SK-N-SH (cell line): Measurements from ENCODE around the gene TEAD2. TPM values are rescaled to one million over a fixed set of nuclear protein-coding genes. Genes with fewer than 3 reads are reported as not detected.

ENCODE experiments used
- CTCF ChIA-PET: fragments of 300-600, 350-600 bp; formaldehyde crosslinking; extraction: SDS; loops from one replicate; lab custom pipeline; 2021; lab: Yijun Ruan, JAX
- POLR2A ChIA-PET: fragments of 350-600 bp; sonication (Branson Sonifier 250); formaldehyde crosslinking; extraction: SDS; loops from one replicate; lab custom pipeline; 2020; ENCODE audit warnings: antibody characterized with exemption, inconsistent platforms; lab: Yijun Ruan, JAX
- DNase-seq: peaks from one replicate; pipeline ENCODE4 v3.0.0; 2012
- H2AFZ ChIP-seq: fragments of 200-600 bp; sonication (generic); 2 replicates; pipeline ENCODE4 v1.8.1; 2016; ENCODE audit warnings: antibody characterized with exemption, mild to moderate bottlenecking, low read depth
- H3F3A ChIP-seq: fragments of 200-600 bp; sonication (generic); replicated peaks from 2 replicates; pipeline ENCODE3; 2016; ENCODE audit warnings: antibody characterized with exemption, mild to moderate bottlenecking; ENCODE audit not compliant: insufficient read depth
- H3K27ac ChIP-seq, 2 experiments: fragments of 200-500 bp in 1 of 2; fragments of 200-600 bp in 1 of 2; sonication (Bioruptor generic) in 1 of 2; sonication (generic), shearing (Covaris generic) in 1 of 2; 2 replicates each; pipeline versions ENCODE4 v1.5.1 to v1.6.1; 2014 to 2016; ENCODE audit warnings: low read depth in 2 of 2, inconsistent platforms in 1 of 2, low read length in 1 of 2, mild to moderate bottlenecking in 1 of 2, mixed read lengths in 1 of 2
- H3K27me3 ChIP-seq: fragments of 200-600 bp; sonication (generic), shearing (Covaris generic); 2 replicates; pipeline ENCODE4 v1.6.1; 2016; ENCODE audit warnings: mixed run types; ENCODE audit not compliant: insufficient read depth
- H3K36me3 ChIP-seq, 2 experiments: fragments of 200-500 bp in 1 of 2; fragments of 200-600 bp in 1 of 2; sonication (Bioruptor generic) in 1 of 2; sonication (generic) in 1 of 2; replicated peaks in 1 of 2; 2 replicates each; pipeline versions ENCODE3 to v1.5.1; 2014 to 2016; ENCODE audit warnings: low read length in 1 of 2, mild to moderate bottlenecking in 1 of 2; ENCODE audit not compliant: insufficient read depth in 2 of 2, control insufficient read depth in 1 of 2
- H3K4me1 ChIP-seq, 2 experiments: fragments of 200-500 bp in 1 of 2; fragments of 200-600 bp in 1 of 2; sonication (Bioruptor generic) in 1 of 2; sonication (generic), shearing (Covaris generic) in 1 of 2; 2 replicates each; pipeline versions ENCODE4 v1.5.1 to v1.6.1; 2014 to 2016; ENCODE audit warnings: low read depth in 1 of 2, low read length in 1 of 2, mixed run types in 1 of 2; ENCODE audit not compliant: insufficient read depth in 2 of 2, control insufficient read depth in 1 of 2
- H3K4me2 ChIP-seq: fragments of 200-600 bp; sonication (generic), shearing (Covaris generic); 2 replicates; pipeline ENCODE4 v1.6.1; 2017; ENCODE audit warnings: mixed run types
- H3K4me3 ChIP-seq, 2 experiments: fragments of 200-500 bp in 1 of 2; fragments of 200-600 bp in 1 of 2; sonication (Bioruptor generic) in 1 of 2; sonication (generic), shearing (Covaris generic) in 1 of 2; 2 replicates each; pipeline versions ENCODE4 v1.5.1 to v1.8.1; 2014 to 2016; ENCODE audit warnings: low read depth in 2 of 2, inconsistent platforms in 1 of 2, low read length in 1 of 2, mild to moderate bottlenecking in 1 of 2, mixed read lengths in 1 of 2, moderate library complexity in 1 of 2
- H3K79me2 ChIP-seq: fragments of 200-600 bp; sonication (generic); 2 replicates; pipeline ENCODE4 v1.8.1; 2017; ENCODE audit warnings: mild to moderate bottlenecking; ENCODE audit not compliant: insufficient read depth
- H3K9ac ChIP-seq: fragments of 200-600 bp; sonication (generic); 2 replicates; pipeline ENCODE4 v1.6.1; 2017; ENCODE audit warnings: mixed run types
- H3K9me2 ChIP-seq: fragments of 200-600 bp; sonication (generic); 2 replicates; pipeline ENCODE4 v1.6.1; 2017; ENCODE audit warnings: mixed run types
- H3K9me3 ChIP-seq: fragments of 200-600 bp; sonication (generic); 2 replicates; pipeline ENCODE4 v1.6.1; 2017; ENCODE audit warnings: mixed run types, mild to moderate bottlenecking, moderate library complexity
- H4K20me1 ChIP-seq: fragments of 200-600 bp; sonication (generic); 2 replicates; pipeline ENCODE4 v1.6.1; 2017; ENCODE audit warnings: mild to moderate bottlenecking, mixed run types; ENCODE audit not compliant: insufficient read depth
- EZH2phosphoT487 ChIP-seq: fragments of 200-600 bp; sonication (generic); IDR thresholded peaks from 2 replicates; pipeline ENCODE4 v1.6.1; 2017; ENCODE audit warnings: low read depth, mixed run types, mild to moderate bottlenecking, antibody characterized with exemption, moderate library complexity, borderline replicate concordance
- FOXM1 ChIP-seq: IDR thresholded peaks from 2 replicates; pipeline ENCODE4 v1.4.0; 2012; ENCODE audit warnings: low read depth, mild to moderate bottlenecking
- GATA2 ChIP-seq: sonication (generic); formaldehyde crosslinking; IDR thresholded peaks from 2 replicates; pipeline ENCODE4 v1.5.0; 2020; ENCODE audit warnings: mild to moderate bottlenecking, missing genetic modification reagents
- JUND ChIP-seq: IDR thresholded peaks from 2 replicates; pipeline ENCODE4 v1.4.0; 2012
- NFIC ChIP-seq: IDR thresholded peaks from 2 replicates; pipeline ENCODE4 v1.4.0; 2012; ENCODE audit warnings: borderline replicate concordance
- POLR2AphosphoS5 ChIP-seq: IDR thresholded peaks from 2 replicates; pipeline ENCODE4 v1.6.1; 2012; ENCODE audit warnings: low read depth, low read length
- RFX5 ChIP-seq: IDR thresholded peaks from 2 replicates; pipeline ENCODE4 v1.6.1; 2012; ENCODE audit warnings: mild to moderate bottlenecking, improper control_type of control experiment, low read length
- SIN3A ChIP-seq: IDR thresholded peaks from 2 replicates; pipeline ENCODE4 v1.6.1; 2012; ENCODE audit warnings: low read depth, mild to moderate bottlenecking, low read length, moderate library complexity, borderline replicate concordance
- YY1 ChIP-seq: IDR thresholded peaks from 2 replicates; pipeline ENCODE4 v1.4.0; 2012; ENCODE audit warnings: low read depth, mild to moderate bottlenecking
- WGBS: methylation state at CpG from one replicate; pipeline ENCODE4 v1.1.6; 2017; ENCODE audit warnings: low lambda C conversion rate; 5-methylcytosine and 5-hydroxymethylcytosine counted together
- polyA plus RNA-seq, 3 experiments: library from polyadenylated mRNA; depleted of rRNA; stranded (reverse); fragments of >200 nt; gene quantifications; 2 replicates each; pipeline ENCODE4 v1.2.3, GENCODE V29; 2012
- TF ChIP-seq, protein P1 (sequence below): fragments of 150-350 bp; IDR thresholded peaks from 2 replicates; pipeline ENCODE4 v1.6.1; 2017; ENCODE audit warnings: antibody characterized with exemption, low read length, low read depth, borderline replicate concordance
- TF ChIP-seq, protein P2 (sequence below): fragments of 200-600 bp; sonication (generic); IDR thresholded peaks from 2 replicates; pipeline ENCODE4 v1.6.1; 2017; ENCODE audit warnings: antibody characterized with exemption, mild to moderate bottlenecking, moderate library complexity
- TF ChIP-seq, protein P3 (sequence below): IDR thresholded peaks from 2 replicates; pipeline ENCODE4 v1.4.0; 2012; ENCODE audit warnings: low read depth, borderline replicate concordance

The TEAD2 gene
- polyA plus RNA-seq, 1 of the 3 experiments (the other 2 are of a cell fraction): 27.9 TPM

DNA sequence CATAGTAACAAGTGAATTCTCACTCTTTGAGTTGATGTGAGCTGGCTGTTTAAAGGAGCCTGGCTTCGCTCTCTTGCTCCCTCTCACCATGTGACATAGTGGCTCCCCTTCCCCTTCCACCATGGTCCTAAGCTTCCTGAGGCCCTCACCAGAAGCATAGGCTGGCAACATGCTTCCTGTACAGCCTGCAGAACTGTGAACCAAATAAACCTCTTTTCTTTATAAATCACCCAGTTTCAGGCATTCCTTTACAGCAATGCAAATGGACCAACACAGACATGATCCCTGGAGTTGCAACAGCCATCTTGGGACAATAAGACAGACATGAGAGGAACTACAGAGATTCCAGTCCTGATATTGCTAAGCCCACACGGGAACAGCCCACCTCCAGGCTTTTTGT lies 12.6 kb downstream of the TEAD2 start:
- H3K4me2 ChIP-seq: no peak overlapping the region
- H2AFZ ChIP-seq: no peak overlapping the region
- H3K79me2 ChIP-seq: no peaks in the 10 kb centered on the region
- no peaks in the 10 kb centered on the region for H4K20me1 ChIP-seq
- no peak for TF ChIP-seq FOXM1
- no peak for TF ChIP-seq GATA2
- TF ChIP-seq RFX5: no peak
- TF ChIP-seq POLR2AphosphoS5: no peak
- TF ChIP-seq NFIC: no peak
- no peak for TF ChIP-seq JUND
- TF ChIP-seq, protein P1, sequence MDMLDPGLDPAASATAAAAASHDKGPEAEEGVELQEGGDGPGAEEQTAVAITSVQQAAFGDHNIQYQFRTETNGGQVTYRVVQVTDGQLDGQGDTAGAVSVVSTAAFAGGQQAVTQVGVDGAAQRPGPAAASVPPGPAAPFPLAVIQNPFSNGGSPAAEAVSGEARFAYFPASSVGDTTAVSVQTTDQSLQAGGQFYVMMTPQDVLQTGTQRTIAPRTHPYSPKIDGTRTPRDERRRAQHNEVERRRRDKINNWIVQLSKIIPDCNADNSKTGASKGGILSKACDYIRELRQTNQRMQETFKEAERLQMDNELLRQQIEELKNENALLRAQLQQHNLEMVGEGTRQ: no peak
- no peak for TF ChIP-seq EZH2phosphoT487
- no peak for TF ChIP-seq SIN3A
- TF ChIP-seq, protein P2, sequence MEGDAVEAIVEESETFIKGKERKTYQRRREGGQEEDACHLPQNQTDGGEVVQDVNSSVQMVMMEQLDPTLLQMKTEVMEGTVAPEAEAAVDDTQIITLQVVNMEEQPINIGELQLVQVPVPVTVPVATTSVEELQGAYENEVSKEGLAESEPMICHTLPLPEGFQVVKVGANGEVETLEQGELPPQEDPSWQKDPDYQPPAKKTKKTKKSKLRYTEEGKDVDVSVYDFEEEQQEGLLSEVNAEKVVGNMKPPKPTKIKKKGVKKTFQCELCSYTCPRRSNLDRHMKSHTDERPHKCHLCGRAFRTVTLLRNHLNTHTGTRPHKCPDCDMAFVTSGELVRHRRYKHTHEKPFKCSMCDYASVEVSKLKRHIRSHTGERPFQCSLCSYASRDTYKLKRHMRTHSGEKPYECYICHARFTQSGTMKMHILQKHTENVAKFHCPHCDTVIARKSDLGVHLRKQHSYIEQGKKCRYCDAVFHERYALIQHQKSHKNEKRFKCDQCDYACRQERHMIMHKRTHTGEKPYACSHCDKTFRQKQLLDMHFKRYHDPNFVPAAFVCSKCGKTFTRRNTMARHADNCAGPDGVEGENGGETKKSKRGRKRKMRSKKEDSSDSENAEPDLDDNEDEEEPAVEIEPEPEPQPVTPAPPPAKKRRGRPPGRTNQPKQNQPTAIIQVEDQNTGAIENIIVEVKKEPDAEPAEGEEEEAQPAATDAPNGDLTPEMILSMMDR: no peak
- TF ChIP-seq YY1: no peak
- POLR2A ChIA-PET: no interaction called here
- no peaks in the 10 kb centered on the region for H3K9me2 ChIP-seq
- DNase-seq: no peak
- no peaks in the 10 kb centered on the region for H3K9me3 ChIP-seq
- H3K27ac ChIP-seq: no peak overlapping the region
- H3F3A ChIP-seq: peaks cover 3% of the 10 kb centered on the region
- no peaks in the 10 kb centered on the region for H3K4me1 ChIP-seq
- WGBS: 68% methylated on average over 2 of the region's 2 CpGs
- peaks cover 20 to 70% of the 10 kb centered on the region in 2 experiments for H3K36me3 ChIP-seq
- no peak overlapping the region for H3K4me3 ChIP-seq
- CTCF ChIA-PET: interaction anchor here (1.2 kb wide), 1 partner anchor 13 kb away, joined by 3 read pairs; no protein-coding TSS in a partner anchor
- H3K27me3 ChIP-seq: no peaks in the 10 kb centered on the region
- H3K9ac ChIP-seq: no peak overlapping the region

DNA sequence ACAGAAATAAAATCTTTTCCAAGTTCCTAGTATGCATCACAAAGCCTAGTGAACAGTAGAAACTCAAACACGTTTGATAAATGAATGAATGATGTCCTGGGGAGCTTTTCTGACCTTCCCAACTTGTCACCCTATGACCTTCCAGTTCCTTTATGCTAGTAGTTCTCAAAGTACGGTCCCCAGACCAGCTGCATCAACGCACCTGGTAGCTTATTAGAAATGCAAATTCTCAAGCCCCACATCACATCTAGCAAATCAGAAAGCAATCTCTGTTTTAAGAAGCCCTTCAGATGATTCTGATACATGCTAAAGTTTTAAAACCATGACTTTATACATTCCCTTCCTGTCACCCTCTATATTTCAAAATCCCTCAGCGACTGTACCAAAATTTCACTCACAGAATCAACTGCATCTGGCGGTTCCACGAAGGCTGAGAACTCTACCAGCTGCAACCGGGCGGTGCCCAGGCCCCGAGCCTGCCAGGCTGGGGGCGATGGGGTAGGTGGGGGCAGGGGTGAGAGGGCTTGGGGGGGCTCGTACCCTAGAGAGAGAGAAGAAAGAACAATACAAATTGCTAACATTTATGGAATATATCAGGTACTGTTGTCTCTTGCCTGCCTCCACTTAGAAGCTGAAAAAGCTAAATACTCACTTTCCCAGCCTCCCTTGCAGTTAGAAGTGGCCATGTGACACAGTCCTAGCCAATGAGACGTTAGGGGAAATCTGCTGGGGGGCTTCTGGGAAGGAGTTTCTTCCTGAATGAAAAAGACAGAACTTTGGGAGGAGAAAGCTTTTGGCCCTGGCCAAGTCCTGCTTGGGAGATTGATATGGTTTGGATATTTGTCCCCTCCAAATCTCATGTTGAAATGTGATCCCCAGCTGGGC lies 13.7 kb downstream of the TEAD2 start:
- Histone ChIP-seq H3K4me1 (no peaks in the 10 kb centered on the region), H4K20me1 (no peaks in the 10 kb centered on the region), H3K9me2 (no peaks in the 10 kb centered on the region), H2AFZ (no peak overlapping the region), H3K9me3 (no peaks in the 10 kb centered on the region), H3K4me3 (no peak overlapping the region), H3K4me2 (no peak overlapping the region), H3K27me3 (no peaks in the 10 kb centered on the region), H3K79me2 (no peaks in the 10 kb centered on the region), H3K27ac (no peak overlapping the region), H3K9ac (no peak overlapping the region), H3F3A (peaks cover 3% of the 10 kb centered on the region), H3K36me3 (peaks cover 21 to 69% of the 10 kb centered on the region in 2 experiments)
- no peak for DNase-seq
- TF ChIP-seq, protein P3, sequence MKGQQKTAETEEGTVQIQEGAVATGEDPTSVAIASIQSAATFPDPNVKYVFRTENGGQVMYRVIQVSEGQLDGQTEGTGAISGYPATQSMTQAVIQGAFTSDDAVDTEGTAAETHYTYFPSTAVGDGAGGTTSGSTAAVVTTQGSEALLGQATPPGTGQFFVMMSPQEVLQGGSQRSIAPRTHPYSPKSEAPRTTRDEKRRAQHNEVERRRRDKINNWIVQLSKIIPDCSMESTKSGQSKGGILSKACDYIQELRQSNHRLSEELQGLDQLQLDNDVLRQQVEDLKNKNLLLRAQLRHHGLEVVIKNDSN: peak; percentile 80; the same call in 1 of the 2 replicates
- TF ChIP-seq POLR2AphosphoS5: no peak
- ChIA-PET CTCF (interaction anchor here (0.9 to 1.4 kb wide), 2 partner anchors 21 to 43 kb away, joined by 3 to 5 read pairs; no protein-coding TSS in a partner anchor), POLR2A (no interaction called here)
- WGBS: 92% methylated on average over 12 of the region's 12 CpGs
